Activated CD4-positive, alpha-beta T cell treated with anti-CD3 and anti-CD28 coated beads, Interleukin-2, amount 50 U/mL, for 4 hours (primary cell): ENCODE measurements around the gene GNG12.

Experiments
- DNase-seq, 2 experiments: peaks; one replicate each; pipeline ENCODE4 v3.0.0-alpha.2; 2020

Gene GNG12

GRCh38 chr1:67812226-67812625 is 21.0 kb downstream of the GNG12 start:
- DNase-seq, result no peak

- DNase-seq, result no peak
Measured at GRCh38 chr1:67811781-67812180, 21.5 kb downstream of the GNG12 start.

GRCh38 chr1:67809887-67810286 is 23.4 kb downstream of the GNG12 start:
- no peak for DNase-seq

GRCh38 chr1:67807282-67807681 is 26.0 kb downstream of the GNG12 start:
- DNase-seq, result no peak

- no peak for DNase-seq
Measured at GRCh38 chr1:67804710-67805109, 28.6 kb downstream of the GNG12 start.

GRCh38 chr1:67803380-67804279 is 29.6 kb downstream of the GNG12 start:
- no peak for DNase-seq

- no peak for DNase-seq
Measured at GRCh38 chr1:67802565-67802964, 30.7 kb downstream of the GNG12 start.

- DNase-seq, result no peak
Measured at GRCh38 chr1:67801903-67802302, 31.4 kb downstream of the GNG12 start.

- no peak for DNase-seq
Measured at GRCh38 chr1:67795179-67795912, 37.9 kb downstream of the GNG12 start.

- no peak for DNase-seq
Measured at GRCh38 chr1:67793562-67793961, 39.7 kb downstream of the GNG12 start.

GRCh38 chr1:67792741-67793458 is 40.4 kb downstream of the GNG12 start:
- no peak for DNase-seq

- no peak for DNase-seq
Measured at GRCh38 chr1:67792103-67792502, 41.2 kb downstream of the GNG12 start.

GRCh38 chr1:67791686-67792085 is 41.6 kb downstream of the GNG12 start:
- no peak for DNase-seq

GRCh38 chr1:67791261-67791660 is 42.0 kb downstream of the GNG12 start:
- no peak for DNase-seq

GRCh38 chr1:67790201-67790692 is 43.0 kb downstream of the GNG12 start:
- DNase-seq, result no peak

GRCh38 chr1:67789551-67789950 is 43.7 kb downstream of the GNG12 start:
- no peak for DNase-seq

- DNase-seq, result no peak
Measured at GRCh38 chr1:67788904-67789303, 44.4 kb downstream of the GNG12 start.

- no peak for DNase-seq
Measured at GRCh38 chr1:67788238-67788790, 45.0 kb downstream of the GNG12 start.

GRCh38 chr1:67787746-67788145 is 45.5 kb downstream of the GNG12 start:
- no peak for DNase-seq

GRCh38 chr1:67785847-67786753 is 47.2 kb downstream of the GNG12 start:
- no peak for DNase-seq

- no peak for DNase-seq
Measured at GRCh38 chr1:67784545-67785186, 48.6 kb downstream of the GNG12 start.
